ENCODE data around the gene NEU1.

DNA sequence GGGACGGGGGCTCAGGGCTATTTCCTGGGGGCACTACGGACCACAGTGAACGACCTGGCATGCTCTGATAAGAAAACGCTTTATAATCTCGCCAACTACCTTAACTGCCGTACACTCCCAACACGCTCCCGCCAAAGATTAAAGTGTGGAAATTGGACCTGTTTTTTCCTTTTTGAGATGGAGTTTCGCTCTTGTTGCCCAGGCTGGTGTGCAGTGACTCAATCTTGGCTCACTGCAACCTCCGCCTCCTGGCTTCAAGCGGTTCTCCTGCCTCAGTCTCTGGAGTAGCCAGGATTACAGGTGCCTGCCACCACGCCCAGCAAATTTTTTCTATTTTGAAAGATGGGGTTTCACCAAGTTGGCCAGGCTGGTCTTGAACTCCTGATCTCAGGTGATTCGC lies 16.5 kb upstream of the NEU1 start:
- TF ChIP-seq, protein P1, sequence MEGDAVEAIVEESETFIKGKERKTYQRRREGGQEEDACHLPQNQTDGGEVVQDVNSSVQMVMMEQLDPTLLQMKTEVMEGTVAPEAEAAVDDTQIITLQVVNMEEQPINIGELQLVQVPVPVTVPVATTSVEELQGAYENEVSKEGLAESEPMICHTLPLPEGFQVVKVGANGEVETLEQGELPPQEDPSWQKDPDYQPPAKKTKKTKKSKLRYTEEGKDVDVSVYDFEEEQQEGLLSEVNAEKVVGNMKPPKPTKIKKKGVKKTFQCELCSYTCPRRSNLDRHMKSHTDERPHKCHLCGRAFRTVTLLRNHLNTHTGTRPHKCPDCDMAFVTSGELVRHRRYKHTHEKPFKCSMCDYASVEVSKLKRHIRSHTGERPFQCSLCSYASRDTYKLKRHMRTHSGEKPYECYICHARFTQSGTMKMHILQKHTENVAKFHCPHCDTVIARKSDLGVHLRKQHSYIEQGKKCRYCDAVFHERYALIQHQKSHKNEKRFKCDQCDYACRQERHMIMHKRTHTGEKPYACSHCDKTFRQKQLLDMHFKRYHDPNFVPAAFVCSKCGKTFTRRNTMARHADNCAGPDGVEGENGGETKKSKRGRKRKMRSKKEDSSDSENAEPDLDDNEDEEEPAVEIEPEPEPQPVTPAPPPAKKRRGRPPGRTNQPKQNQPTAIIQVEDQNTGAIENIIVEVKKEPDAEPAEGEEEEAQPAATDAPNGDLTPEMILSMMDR (conservative IDR thresholded peaks at IDR 0.05; ENCODE audit: low read length) = no peak
- no peak for TF ChIP-seq EZH2phosphoT487 (IDR thresholded peaks at IDR 0.05; ENCODE audit: borderline replicate concordance)

Measured in Loucy (cell line).